Measurements from ENCODE around the gene RLN1.
"Not testable (repeated sequence)": the region's sequence is repeated elsewhere in the genome, so short reads cannot be mapped to it uniquely, and the experiment has no call there.

RLN1 gene

DNA sequence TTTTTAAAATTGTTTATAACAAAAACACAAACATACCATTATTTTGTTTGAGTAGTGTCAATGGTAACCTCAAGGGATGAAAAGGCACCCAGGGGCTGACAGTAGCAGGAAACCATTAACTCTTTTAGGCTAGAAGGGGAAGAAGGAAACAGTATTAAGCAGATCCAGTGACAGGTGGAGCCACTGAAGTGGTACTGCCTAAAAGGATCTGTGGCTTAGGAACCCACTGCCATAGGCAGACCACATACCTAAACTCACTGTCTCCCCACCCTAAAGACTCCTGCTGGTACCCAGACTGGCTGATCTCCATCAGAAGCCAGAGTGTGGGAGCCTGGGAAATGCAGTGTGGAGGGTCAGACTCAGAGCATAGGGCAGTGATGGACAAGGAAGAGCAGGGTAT is 13.5 kb downstream of the RLN1 start:
- in situ Hi-C loops (cut with MboI; ENCODE audit: low sequenced_read_pairs): no loop called here

DNA sequence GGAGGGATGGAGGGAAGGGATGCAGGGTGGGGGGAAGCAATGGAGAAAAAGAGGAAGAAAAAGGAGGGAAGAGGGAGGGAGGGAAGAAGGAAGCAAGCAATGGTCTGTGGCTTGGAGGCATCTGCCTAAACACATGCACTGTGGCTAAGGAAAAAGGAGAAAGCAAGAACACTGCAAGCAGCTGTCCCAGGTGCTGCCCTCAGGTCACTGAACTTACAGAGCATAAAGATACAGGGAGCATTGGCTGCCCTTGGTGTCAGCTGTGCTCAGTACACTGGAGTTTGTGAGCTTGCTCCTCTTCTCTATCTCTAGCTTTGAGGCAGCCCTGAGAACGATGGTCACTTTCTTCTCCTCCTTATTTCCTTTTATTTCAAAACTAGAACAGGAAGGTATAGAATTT is 18.1 kb downstream of the RLN1 start:
- in situ Hi-C loops (cut with MboI; ENCODE audit: low sequenced_read_pairs): not testable (repeated sequence)

DNA sequence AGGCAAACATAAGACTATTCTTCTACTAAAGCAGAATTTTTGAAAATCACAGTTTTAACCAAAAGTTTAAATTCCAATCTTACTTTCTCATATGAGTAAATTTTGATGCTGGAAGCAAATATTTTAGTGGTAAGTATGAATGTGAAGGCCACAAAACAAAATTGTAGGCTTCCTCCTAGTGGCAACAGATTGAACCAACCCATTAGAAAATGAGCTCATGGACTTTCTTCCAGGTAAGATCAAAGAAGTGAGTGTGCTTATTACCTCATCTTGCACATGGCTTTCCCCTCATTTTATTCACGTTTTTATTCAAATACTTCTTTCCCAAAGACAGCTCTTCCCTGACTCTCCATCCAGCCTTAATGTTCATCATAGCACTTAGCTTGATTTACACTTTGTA is 18.6 kb downstream of the RLN1 start:
- in situ Hi-C loops (cut with MboI; ENCODE audit: low sequenced_read_pairs): no loop called here

DNA sequence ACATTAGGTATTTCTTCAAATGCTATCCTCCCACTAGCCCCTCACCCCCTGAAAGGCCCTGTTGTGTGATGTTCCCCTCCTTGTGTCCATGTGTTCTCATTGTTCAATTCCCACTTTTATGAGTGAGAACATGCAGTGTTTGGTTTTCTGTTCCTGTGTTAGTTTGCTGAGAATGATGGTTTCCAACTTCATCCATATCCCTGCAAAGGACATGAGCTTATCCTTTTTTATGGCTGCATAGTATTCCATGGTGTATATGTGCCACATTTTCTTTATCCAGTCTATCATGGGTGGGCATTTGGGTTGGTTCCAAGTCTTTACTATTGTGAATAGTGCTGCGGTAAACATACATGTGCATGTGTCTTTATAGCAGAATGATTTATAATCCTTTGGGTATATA is 23.3 kb downstream of the RLN1 start:
- in situ Hi-C loops (cut with MboI; ENCODE audit: low sequenced_read_pairs): not testable (repeated sequence)

DNA sequence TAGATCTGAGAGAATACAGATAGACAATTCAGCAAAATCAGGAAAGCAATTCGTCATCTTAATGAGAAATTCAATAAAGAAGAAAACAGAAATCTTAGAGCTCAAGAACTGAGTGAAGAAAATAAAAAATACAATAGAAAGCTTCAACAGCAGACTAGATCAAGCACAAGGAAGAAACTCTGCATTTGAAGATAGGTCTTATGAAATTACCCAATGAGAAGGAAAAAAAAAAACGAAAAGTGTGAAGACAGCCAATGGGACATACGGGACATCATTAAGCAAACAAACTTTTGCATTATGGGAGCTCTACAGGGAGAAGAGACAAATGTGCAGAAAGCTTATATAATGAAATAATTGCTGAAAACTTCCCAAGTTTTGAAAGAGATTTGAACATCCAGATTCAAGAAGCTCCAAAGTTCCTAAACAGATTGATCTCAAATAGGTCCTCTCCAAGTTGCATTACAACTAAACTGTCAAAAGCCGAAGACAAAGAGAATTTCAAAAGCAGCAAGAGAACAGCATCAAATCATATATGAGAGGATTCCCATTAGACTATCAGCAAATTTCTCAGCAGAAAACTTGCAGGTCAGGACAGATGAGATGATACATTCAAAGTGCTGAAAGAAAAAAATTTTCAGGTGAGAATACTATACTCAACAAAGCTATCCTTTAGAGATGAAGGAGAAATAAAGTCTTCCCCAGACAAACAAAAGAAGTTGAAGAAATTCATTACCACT is 24.3 kb downstream of the RLN1 start:
- in situ Hi-C loops (cut with MboI; ENCODE audit: low sequenced_read_pairs): no loop called here

DNA sequence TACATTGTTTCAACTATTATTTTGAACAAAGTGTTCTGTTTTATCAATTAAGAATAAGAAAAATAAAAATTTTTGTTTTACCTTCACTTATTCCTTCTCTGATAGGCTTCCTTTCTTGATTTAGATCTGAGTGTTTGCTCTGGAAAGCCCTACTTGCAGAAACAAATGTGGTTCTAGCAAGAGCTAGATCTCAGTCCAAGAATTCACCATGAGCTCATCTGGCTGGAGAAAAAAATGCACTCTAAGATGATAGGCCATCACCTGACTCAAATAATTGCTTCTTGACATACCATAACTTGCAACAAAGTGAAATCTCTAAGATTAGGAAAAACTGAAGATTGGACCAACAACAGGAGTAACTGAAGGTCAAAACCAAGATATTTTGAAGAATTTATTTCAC is 28.8 kb downstream of the RLN1 start:
- in situ Hi-C loops (cut with MboI; ENCODE audit: low sequenced_read_pairs): no loop called here

DNA sequence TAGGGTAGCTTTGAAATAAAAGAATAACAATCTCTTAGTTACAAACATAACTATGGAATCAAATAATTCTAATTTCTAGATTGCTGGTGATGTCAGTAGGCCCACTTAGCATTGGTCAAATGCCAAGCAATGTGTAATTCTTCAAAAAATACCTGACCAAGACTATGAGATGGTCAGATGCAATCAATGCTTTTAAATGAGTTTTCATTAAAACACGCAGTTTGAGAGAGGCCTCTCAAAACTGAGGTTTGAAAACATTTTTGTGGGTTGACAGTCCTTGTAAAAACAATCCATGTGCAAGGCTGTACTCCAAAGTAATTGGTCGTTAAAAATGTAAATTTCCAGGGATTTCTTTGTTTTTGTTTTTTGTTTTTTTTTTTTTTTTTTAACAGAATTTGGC is 33.9 kb downstream of the RLN1 start:
- in situ Hi-C loops (cut with MboI; ENCODE audit: low sequenced_read_pairs): no loop called here

DNA sequence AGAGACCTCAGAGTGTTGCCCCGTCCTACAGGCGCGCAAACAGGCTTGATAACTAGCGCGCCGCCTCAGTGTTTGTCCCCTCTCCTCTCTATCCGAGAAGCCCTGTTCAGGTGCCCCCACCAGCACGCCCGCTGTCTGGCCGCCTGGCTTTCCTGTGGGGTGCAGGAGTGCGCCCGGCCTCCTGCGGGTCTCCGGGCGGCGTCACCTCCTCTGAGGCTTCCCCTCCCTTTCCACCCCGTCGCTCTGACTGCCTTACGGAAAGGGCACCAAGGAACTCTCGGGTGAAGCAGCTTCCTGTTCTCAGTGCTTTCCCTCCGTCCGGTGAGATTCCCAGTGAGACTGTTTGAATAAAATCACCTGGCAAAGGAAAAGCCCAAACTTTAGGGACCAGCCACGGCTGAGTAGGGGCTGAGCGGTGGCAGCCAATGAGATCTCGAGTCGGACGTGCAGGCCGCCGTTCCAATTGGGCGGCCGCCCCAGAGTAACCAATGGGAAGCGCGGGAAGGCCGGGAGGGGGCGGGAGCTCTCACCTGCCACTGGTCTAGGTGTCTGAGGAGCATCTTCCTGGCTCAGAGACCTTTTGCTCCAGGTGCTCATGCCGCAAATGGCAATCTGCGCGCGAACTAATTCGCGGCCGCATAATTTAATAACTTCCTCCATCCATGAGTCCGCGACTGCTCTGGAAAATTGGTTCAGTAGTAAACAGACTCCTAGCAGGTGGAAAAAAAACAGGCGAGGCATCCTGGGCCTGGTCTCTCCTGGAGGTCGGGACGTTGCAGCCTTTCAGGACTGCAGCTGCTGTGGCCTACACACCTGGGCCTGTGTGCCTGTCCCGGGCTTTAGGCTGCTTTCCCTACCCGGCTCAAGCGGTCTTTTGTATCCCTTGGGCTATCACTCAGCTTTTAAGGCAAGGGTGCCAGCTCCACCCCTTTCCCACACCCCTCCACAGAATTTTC is 35.6 kb downstream of the RLN1 start, which contains the start of gene RLN2:
RLN2 (minus strand) TSS at position 877 of the 956 bp plus-strand sequence; CDS start at position 741, 136 bp downstream.
- in situ Hi-C loops (cut with MboI; ENCODE audit: low sequenced_read_pairs): not testable (repeated sequence)

DNA sequence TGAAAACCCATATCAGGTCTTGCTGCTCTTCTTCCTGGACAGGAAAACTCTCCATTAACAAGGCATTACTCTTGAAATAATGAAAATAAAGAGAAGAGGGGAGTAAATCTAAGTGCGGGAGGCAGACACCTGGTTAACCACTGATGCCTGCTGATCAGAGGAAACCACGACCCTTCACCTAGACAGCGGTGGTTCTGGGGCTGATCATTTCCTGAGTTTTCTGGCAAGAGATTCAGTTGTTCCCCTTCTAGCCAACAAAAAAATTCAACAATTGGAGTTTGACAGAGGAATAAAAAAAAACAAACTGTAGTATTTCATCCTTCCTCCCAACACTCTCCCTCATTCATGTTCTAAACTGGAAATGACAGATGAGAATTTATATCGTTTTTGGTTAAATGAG is 38.1 kb downstream of the RLN1 start:
- in situ Hi-C loops (cut with MboI; ENCODE audit: low sequenced_read_pairs): no loop called here

DNA sequence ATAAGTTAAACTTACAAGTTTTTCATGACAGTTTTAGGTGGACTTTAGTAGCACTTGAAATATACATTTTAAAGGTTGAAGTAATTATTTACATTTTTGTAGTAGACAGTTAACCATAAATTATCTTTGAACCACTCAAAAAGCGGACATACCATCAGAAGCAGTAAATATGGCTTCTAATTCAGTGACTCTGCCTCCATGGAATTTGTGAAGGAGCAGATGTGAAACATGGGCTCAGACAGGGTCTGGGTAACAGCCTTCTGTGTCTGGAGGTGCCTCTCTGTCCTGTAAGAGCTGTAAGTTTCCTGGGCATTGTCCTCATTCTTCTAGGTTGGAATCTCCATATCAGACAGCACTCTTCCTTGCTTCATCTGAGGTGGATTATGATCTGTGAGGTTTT is 47.5 kb downstream of the RLN1 start:
- in situ Hi-C loops (cut with MboI; ENCODE audit: low sequenced_read_pairs): no loop called here

DNA sequence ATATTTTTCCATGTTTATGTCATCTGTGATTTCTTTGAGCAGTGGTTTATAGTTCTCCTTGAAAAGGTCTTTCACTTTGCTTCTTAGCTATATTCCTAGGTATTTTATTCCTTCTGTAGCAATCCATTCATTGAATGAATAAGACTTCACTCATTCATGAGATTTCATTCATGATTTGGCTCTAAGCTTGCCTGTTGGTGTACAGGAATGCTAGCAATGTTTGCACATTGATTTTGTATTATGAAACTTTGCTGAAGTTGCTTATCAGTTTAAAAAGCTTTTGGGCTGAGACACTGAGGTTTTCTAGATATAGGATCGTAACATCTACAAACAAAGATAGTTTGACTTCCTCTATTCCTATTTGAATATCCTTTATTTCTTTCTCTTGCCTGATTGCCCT is 51.1 kb downstream of the RLN1 start:
- in situ Hi-C loops (cut with MboI; ENCODE audit: low sequenced_read_pairs): no loop called here

DNA sequence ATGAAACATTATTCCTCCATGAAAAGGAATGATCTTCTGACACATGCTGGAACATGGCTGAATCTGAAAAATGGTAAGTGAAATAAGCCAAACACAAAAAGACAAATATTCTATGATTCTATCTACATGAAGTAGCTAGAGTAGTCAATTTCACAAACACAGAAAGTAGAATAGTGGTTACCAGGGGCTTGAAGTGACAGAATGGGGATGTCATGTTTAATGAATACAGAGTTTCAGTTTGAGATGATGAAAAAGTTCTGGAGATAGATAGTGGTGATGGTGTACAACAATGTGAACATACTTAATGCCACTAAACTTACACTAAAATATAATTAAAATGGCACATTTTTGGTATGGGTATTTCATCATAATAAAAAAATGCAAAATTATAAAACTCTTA is 53.4 kb downstream of the RLN1 start:
- in situ Hi-C loops (cut with MboI; ENCODE audit: low sequenced_read_pairs): no loop called here

Measured in HL-60/S4 treated with phorbol 12-myristate 13-acetate at 8.2 ng/mL for 4 days and 3 days (cell line).